Prostate gland (tissue), 2 donors: Measurements from ENCODE around the gene GRID1. TPM values are rescaled to one million over a fixed set of nuclear protein-coding genes. Genes with fewer than 3 reads are reported as not detected.

Experiments
- DNase-seq: peaks from one replicate; pipeline ENCODE4 v3.0.0-alpha.2; 2019; ENCODE audit warnings: low spot score
- H3K27ac ChIP-seq, 2 donors: fragments of 200-600 bp; sonication (generic); 2 replicates each; pipeline ENCODE4 v1.5.1; 2017 to 2019
- H3K27me3 ChIP-seq: fragments of 200-600 bp; sonication (generic); replicated peaks from 2 replicates; pipeline ENCODE4 v1.5.1; 2019; ENCODE audit not compliant: insufficient read depth
- H3K36me3 ChIP-seq, 2 donors: fragments of 200-600 bp; sonication (generic); 1 replicate in 1 of 2; 2 replicates in 1 of 2; pipeline versions ENCODE4 v1.5.1 to v1.8.1; 2017 to 2019
- H3K4me1 ChIP-seq: fragments of 200-600 bp; sonication (generic); replicated peaks from 2 replicates; pipeline ENCODE4 v1.5.1; 2019
- H3K4me3 ChIP-seq, 2 donors: fragments of 200-600 bp; sonication (generic); 2 replicates each; pipeline ENCODE4 v1.5.1; 2017 to 2019
- H3K9me3 ChIP-seq: fragments of 200-600 bp; sonication (generic); 2 replicates; pipeline ENCODE4 v1.5.1; 2017
- POLR2A ChIP-seq: fragments of 450-650 bp; IDR thresholded peaks from one replicate; pipeline ENCODE4 v1.6.1; 2016; ENCODE audit warnings: antibody characterized with exemption, mild to moderate bottlenecking
- POLR2AphosphoS5 ChIP-seq: sonication (generic); formaldehyde crosslinking; IDR thresholded peaks from one replicate; pipeline ENCODE4 v1.6.1; 2017; ENCODE audit warnings: antibody characterized with exemption
- WGBS: methylation state at CpG from one replicate; pipeline ENCODE4 v1.1.5; 2018; 5-methylcytosine and 5-hydroxymethylcytosine counted together
- intact Hi-C: fragments of 100-400 bp; cut with DNase I; formaldehyde crosslinking; loops from one replicate; pipeline ENCODE4 v1.14.2; 2022
- total RNA-seq, 2 donors: library from RNA; depleted of rRNA; stranded (reverse); fragments of >200 nt; gene quantifications; one replicate each; pipeline ENCODE4 v1.1.0, GENCODE V29; 2016
- TF ChIP-seq, protein P1 (sequence below), 4 experiments: fragments of 200-600 bp in 2 of 4; fragments of 450-650 bp in 2 of 4; sonication (generic) in 2 of 4; IDR thresholded peaks; 1 replicate in 3 of 4; 2 replicates in 1 of 4; pipeline ENCODE4 v1.5.1; 2016 to 2019; ENCODE audit warnings: antibody characterized with exemption in 4 of 4, mild to moderate bottlenecking in 2 of 4, moderate library complexity in 2 of 4

Gene GRID1
- total RNA-seq, 2 donors from 2014 or later, result 1.0 to 10.0 TPM

DNA sequence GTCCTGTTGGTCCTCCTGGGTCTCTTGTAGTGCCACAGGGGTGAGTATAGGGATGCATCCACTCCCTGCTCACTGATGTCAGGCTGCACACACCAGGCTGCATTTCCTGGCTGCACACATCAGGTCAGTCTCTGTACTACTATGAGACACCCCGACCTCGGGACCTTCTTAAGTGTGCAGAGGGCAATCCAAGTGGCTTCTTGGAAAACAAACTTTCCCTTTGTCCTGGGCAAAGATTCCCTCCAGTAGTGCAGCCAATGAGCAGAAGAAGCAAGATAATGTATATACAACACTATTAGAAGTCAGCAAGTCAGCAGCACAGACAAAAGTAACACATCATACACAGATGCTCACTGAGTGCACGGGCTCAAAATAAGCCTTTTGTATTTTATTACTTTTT lies 493.5 kb downstream of the GRID1 start:
- Histone ChIP-seq H3K27ac (no peak overlapping the region), H3K4me1 (no peaks in the 10 kb centered on the region), H3K9me3 (no peaks in the 10 kb centered on the region), H3K36me3 (no peaks in the 10 kb centered on the region), H3K27me3 (no peaks in the 10 kb centered on the region), H3K4me3 (no peak overlapping the region)
- intact Hi-C loops, result no loop called here
- TF ChIP-seq POLR2A, result no peak
- TF ChIP-seq POLR2AphosphoS5, result no peak
- TF ChIP-seq, protein P1, sequence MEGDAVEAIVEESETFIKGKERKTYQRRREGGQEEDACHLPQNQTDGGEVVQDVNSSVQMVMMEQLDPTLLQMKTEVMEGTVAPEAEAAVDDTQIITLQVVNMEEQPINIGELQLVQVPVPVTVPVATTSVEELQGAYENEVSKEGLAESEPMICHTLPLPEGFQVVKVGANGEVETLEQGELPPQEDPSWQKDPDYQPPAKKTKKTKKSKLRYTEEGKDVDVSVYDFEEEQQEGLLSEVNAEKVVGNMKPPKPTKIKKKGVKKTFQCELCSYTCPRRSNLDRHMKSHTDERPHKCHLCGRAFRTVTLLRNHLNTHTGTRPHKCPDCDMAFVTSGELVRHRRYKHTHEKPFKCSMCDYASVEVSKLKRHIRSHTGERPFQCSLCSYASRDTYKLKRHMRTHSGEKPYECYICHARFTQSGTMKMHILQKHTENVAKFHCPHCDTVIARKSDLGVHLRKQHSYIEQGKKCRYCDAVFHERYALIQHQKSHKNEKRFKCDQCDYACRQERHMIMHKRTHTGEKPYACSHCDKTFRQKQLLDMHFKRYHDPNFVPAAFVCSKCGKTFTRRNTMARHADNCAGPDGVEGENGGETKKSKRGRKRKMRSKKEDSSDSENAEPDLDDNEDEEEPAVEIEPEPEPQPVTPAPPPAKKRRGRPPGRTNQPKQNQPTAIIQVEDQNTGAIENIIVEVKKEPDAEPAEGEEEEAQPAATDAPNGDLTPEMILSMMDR (IDR thresholded peaks at IDR 0.05), result no peak
- no peak for DNase-seq
- WGBS, result 92% methylated on average over 3 of the region's 3 CpGs

DNA sequence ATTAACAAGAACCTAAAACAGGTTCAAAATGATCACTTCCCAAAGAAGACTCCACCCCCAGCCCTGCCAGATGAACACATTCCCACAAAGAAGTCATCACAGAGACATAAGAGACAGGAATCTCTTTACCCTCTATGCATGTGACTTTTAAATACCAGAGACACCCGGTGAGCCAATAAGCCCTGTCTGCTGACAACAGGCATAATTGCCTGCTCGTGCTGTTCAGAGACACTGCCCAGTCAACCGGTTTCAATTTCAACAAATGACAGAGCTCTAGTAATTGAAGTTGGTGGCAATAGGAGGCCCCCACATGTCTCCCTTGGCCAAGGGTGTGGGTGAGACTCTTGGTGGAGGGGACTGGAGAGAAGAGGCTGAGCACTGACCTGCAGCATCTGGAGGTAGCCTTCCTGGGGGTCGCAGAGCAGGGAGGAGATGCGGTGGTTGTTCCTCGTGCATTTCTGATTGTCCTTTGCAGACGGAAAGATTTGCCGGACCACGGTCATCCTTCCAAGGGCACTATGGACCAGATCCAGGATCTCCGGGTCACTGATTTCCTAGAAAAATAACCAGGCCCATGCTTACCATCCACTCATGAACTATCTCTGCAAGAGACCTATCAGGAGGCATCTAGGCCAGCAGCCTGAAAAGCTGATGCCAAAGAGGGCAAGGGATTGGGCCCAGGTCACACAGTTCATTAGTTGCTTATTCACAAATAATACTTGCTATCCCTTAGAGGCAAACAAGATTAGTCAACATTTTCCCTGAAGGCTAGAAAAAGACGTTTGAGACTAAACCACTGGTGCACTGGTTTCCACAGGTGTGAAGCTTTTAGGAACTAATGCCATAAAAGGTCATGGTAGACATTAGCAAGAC lies 497.7 kb downstream of the GRID1 start:
- Histone ChIP-seq H3K27me3 (no peaks in the 10 kb centered on the region), H3K4me3 (no peak overlapping the region), H3K9me3 (no peaks in the 10 kb centered on the region), H3K27ac (no peak overlapping the region), H3K36me3 (no peaks in the 10 kb centered on the region), H3K4me1 (no peaks in the 10 kb centered on the region)
- TF ChIP-seq, protein P1 (IDR thresholded peaks at IDR 0.05), result no peak
- no peak for TF ChIP-seq POLR2AphosphoS5
- TF ChIP-seq POLR2A, result no peak
- intact Hi-C loops, result no loop called here
- DNase-seq, result no peak
- WGBS, result 77% methylated on average over 11 of the region's 11 CpGs

DNA sequence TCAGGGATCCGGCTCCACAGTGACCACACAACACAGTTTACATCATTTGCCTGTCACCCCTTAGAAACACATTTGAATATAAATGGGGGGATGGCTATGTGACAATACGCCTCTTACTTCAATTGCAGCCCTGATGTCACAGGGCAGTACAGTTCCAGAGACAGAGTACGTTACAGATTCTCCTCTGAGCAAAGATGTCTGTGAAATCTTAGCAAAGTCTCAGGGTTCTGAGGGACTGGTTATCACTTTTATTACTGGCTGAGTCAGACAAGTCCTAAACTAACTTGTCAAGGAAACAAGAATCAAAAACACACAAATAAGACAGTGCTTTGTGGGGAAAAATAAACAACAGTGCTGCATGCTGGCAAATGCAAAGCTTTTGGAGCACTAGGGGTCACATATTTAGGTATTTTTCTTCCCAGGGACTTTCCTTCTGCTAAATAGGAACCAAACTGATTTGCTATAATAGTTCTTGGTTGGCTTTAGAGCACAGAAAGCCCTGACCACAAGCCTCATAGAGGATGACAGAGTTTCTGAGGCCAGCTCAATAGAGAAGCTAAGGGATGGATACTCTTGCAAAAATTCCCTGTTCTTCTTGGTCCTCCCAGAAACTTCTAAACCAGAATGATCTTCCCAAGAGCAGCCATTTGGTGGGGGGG lies 501.6 kb downstream of the GRID1 start:
- TF ChIP-seq POLR2AphosphoS5 (no peak), POLR2A (no peak)
- TF ChIP-seq, protein P1 (IDR thresholded peaks at IDR 0.05), result no peak
- no peak overlapping the region for H3K27ac ChIP-seq
- no peaks in the 10 kb centered on the region for H3K27me3 ChIP-seq
- no peaks in the 10 kb centered on the region for H3K9me3 ChIP-seq
- H3K4me3 ChIP-seq, result no peak overlapping the region
- 64% methylated on average over 3 of the region's 3 CpGs for WGBS
- no peaks in the 10 kb centered on the region for H3K36me3 ChIP-seq
- H3K4me1 ChIP-seq, result no peaks in the 10 kb centered on the region
- no peak for DNase-seq
- intact Hi-C loops, result no loop called here

DNA sequence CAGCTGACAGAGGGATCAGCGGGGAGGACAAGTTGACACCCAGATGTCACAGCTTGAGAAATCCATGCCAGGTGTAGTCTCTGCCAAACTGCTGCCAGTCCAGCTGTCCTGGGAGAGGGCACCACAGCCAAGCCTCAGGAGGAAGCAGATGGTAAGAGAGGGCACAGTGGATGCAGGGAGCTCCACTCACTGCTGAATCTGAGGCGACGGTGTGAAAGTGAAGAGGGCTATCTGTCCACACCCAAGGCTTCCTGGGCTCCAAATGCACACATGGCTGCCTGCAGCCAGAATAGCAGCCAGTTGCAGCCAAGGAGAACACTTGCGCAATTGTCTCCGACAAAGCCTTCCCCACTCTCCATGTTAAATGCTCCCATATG lies 502.4 kb downstream of the GRID1 start:
- Histone ChIP-seq H3K9me3 (no peaks in the 10 kb centered on the region), H3K36me3 (no peaks in the 10 kb centered on the region), H3K27ac (no peak overlapping the region), H3K4me3 (no peak overlapping the region), H3K27me3 (no peaks in the 10 kb centered on the region), H3K4me1 (no peaks in the 10 kb centered on the region)
- intact Hi-C loops, result no loop called here
- TF ChIP-seq, protein P1 (IDR thresholded peaks at IDR 0.05), result no peak
- TF ChIP-seq POLR2A, result no peak
- WGBS, result 85% methylated on average over 5 of the region's 5 CpGs
- DNase-seq, result no peak
